AG09319 (cell line): ENCODE results near the gene CCAR1.
"Not testable (repeated sequence)": the region's sequence is repeated elsewhere in the genome, so short reads cannot be mapped to it uniquely, and the experiment has no call there.

ENCODE experiments used
- DNase-seq: peaks from one replicate; pipeline ENCODE4 v3.0.0-alpha.2; 2010; ENCODE audit warnings: low read depth; ENCODE audit errors: extremely low read depth
- TF ChIP-seq, protein P1 (sequence below): IDR thresholded peaks from 2 replicates; pipeline ENCODE4 v1.5.1; 2011; ENCODE audit warnings: low read depth, mild to moderate bottlenecking, inconsistent platforms, low read length, moderate library complexity

CCAR1 gene, protein sequence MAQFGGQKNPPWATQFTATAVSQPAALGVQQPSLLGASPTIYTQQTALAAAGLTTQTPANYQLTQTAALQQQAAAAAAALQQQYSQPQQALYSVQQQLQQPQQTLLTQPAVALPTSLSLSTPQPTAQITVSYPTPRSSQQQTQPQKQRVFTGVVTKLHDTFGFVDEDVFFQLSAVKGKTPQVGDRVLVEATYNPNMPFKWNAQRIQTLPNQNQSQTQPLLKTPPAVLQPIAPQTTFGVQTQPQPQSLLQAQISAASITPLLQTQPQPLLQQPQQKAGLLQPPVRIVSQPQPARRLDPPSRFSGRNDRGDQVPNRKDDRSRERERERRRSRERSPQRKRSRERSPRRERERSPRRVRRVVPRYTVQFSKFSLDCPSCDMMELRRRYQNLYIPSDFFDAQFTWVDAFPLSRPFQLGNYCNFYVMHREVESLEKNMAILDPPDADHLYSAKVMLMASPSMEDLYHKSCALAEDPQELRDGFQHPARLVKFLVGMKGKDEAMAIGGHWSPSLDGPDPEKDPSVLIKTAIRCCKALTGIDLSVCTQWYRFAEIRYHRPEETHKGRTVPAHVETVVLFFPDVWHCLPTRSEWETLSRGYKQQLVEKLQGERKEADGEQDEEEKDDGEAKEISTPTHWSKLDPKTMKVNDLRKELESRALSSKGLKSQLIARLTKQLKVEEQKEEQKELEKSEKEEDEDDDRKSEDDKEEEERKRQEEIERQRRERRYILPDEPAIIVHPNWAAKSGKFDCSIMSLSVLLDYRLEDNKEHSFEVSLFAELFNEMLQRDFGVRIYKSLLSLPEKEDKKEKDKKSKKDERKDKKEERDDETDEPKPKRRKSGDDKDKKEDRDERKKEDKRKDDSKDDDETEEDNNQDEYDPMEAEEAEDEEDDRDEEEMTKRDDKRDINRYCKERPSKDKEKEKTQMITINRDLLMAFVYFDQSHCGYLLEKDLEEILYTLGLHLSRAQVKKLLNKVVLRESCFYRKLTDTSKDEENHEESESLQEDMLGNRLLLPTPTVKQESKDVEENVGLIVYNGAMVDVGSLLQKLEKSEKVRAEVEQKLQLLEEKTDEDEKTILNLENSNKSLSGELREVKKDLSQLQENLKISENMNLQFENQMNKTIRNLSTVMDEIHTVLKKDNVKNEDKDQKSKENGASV

GRCh38 chr10:68720793-68721672 lies at the start of gene CCAR1:
Gene CCAR1 (plus strand): TSS chr10:68721239. CDS start chr10:68722505, 1,266 bp downstream.
- DNase-seq = peak; percentile 98
- TF ChIP-seq, protein P1, sequence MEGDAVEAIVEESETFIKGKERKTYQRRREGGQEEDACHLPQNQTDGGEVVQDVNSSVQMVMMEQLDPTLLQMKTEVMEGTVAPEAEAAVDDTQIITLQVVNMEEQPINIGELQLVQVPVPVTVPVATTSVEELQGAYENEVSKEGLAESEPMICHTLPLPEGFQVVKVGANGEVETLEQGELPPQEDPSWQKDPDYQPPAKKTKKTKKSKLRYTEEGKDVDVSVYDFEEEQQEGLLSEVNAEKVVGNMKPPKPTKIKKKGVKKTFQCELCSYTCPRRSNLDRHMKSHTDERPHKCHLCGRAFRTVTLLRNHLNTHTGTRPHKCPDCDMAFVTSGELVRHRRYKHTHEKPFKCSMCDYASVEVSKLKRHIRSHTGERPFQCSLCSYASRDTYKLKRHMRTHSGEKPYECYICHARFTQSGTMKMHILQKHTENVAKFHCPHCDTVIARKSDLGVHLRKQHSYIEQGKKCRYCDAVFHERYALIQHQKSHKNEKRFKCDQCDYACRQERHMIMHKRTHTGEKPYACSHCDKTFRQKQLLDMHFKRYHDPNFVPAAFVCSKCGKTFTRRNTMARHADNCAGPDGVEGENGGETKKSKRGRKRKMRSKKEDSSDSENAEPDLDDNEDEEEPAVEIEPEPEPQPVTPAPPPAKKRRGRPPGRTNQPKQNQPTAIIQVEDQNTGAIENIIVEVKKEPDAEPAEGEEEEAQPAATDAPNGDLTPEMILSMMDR = no peak

DNA sequence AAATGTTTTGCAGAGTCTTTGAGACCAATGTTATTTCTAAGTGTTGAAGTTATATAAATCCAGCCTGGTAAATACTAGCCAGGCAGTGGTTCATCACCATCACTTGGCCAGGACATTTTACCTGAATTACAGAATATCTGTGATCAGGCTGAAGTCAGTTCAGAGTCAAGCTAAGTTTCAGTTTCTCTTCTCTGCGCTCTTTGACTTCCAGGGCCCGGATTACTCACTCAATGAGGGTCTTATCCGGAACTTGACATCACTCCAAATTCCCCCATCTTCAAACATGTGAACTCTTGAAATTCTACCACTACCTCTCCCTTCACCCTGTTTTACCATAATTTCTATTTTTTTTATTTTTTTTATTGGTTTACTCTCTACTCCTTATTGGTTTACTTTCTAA lies 36.6 kb upstream of the CCAR1 start:
- TF ChIP-seq, protein P1 = no peak

GRCh38 chr10:68696018-68696417 lies 25.0 kb upstream of the CCAR1 start:
- TF ChIP-seq, protein P1 = no peak
- DNase-seq = no peak

More for the DNA sequence above, 36.6 kb upstream of the CCAR1 start:
- DNase-seq = no peak

DNA sequence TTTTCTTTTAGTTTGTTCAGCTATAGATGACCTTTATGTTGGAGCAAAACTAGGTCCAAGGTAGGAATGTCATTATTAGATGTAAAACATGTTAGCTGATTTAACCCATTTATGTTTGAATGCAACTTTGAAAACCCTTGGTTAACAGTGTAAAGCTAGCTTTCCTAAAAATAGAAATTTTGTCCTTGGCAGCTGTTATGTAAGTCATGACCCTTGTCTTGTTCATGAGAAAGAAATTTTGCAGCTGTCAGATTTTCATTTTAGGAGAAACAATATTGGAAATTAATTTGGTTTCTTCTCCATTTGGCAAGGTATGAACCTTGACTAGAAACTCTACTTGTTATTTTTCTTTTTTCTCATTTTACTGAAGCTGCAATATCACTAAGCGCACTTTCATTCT lies 23.9 kb upstream of the CCAR1 start:
- TF ChIP-seq, protein P1 = no peak
- no peak for DNase-seq

DNA sequence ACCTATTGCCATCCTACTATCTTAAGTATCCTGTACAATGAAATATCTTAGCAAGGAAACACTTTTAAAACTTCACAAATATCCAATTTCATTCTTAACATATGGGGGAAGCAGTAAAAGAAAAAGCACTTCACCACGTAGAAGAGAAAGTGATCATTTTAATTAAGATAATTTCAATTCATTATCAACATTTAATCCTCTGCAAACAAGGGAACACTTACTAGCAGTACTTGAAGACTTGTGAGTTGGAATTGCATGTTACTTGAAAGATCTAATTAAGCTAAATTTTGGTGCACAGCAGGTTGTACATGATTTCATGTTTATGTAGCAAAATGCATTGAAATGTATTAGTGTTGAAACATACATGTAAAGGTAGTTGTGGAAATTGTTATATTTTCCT lies 20.8 kb upstream of the CCAR1 start:
- DNase-seq = no peak
- TF ChIP-seq, protein P1 = no peak

DNA sequence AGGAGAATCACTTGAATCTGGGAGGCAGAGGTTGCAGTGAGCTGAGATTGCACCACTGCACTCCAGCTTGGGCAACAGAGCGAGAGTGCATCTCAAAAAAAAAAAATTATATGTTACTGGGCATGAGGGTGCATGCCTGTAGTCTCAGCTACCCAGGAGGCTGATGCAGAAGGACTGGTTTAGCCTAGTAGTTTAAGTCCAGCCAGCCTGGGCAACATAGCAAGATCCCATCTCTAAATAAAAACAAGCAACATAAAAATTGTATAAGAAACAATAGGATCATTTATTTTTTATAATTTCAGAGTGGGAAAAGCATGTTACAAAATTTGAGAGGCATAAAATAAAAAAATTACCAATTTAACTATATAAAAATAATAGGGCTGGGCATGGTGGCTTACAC lies 15.5 kb upstream of the CCAR1 start:
- DNase-seq = no peak
- TF ChIP-seq, protein P1 = no peak

DNA sequence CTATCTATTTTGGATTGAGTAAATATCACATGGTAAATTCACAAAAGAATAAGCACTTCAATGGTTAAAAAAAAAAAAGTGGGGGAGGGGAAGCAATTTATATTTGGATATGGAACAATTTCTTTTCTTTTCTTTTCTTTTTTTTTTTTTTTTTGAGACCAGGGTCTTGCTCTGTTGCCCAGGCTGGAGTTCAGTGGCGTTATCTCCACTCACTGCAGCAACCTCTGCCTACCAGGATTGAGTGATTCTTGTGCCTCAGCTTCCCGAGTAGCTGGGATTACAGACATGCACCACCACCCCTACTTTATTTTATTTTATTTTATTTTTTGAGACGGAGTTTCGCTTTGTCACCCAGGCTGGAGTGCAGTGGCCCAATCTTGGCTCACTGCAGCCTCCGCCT lies 12.1 kb upstream of the CCAR1 start:
- DNase-seq = not testable (repeated sequence)

GRCh38 chr10:68713065-68713464 lies 8.0 kb upstream of the CCAR1 start:
- DNase-seq = not testable (repeated sequence)
